ENCODE results near the gene PHF21B.

DNA sequence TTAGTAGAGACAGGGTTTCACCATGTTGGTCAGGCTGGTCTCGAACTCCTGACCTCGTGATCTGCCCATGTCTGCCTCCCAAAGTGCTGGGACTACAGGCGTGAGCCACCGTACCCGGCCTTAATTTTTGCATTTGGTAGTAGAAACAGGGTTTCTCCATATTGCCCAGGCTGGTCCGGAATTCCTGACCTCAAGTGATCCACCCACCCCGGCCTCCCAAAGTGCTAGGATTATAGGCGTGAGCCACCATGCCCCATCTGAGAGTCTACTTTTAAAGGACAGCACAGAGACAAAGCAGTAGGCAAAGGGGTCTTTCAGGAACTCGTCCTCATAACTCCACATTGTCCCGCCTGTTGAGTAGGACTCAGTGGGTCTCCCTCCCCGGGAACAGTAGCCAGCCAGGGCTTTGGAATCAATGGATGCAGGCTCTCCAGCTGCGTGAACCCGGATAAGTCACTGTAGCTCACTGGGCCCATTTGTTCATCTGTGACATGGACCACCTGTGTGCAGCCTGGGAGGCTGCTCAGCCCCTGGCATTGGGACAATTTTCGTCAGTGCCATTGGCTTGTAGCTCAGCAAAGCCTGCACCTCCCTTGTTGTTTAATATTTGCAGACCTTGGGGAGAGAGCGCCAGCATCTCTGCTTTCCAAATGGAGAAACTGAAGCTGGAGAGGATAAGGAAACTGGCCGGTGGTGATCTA lies 171.3 kb downstream of the PHF21B start:
- TF ChIP-seq YY1 (IDR thresholded peaks at IDR 0.05; ENCODE audit: low read depth) (no peak), CEBPB (IDR thresholded peaks at IDR 0.05) (no peak), RAD21 (IDR thresholded peaks at IDR 0.05; ENCODE audit: low read depth) (no peak), TCF12 (IDR thresholded peaks at IDR 0.05; ENCODE audit: low read depth) (no peak), ZBTB7A (IDR thresholded peaks at IDR 0.05; ENCODE audit: low read depth) (no peak), NFIC (IDR thresholded peaks at IDR 0.05) (no peak), TEAD4 (IDR thresholded peaks at IDR 0.05) (no peak), TAF1 (IDR thresholded peaks at IDR 0.05; ENCODE audit: low read depth) (no peak)
- TF ChIP-seq, protein P1, sequence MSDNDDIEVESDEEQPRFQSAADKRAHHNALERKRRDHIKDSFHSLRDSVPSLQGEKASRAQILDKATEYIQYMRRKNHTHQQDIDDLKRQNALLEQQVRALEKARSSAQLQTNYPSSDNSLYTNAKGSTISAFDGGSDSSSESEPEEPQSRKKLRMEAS (IDR thresholded peaks at IDR 0.05), result no peak

Data from Ishikawa (cell line).